Measurements from ENCODE around the gene XRCC3.
"Not testable (repeated sequence)": the region's sequence is repeated elsewhere in the genome, so short reads cannot be mapped to it uniquely, and the experiment has no call there.

Gene XRCC3

DNA sequence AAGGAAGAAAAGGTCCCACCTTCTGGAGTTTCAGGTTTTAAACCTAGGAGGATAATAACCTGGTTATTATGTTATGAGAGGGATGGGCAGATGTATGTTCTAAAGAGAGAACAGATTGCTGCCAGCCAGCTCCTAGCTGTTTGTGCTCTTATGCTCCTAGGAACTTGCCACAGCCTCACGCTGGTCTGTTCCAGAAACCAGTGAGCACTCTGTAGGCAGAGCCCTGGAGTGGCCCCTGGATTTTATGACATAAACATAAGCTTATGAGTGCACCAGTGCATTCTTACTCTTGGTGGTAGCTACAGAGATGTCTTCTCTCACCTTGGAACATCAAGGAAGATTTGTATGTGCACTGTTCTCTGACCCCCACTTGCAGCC is 58.5 kb downstream of the XRCC3 start:
- no peak for DNase-seq

GRCh38 chr14:103656031-103656755 is 59.1 kb downstream of the XRCC3 start:
- DNase-seq, result no peak

DNA sequence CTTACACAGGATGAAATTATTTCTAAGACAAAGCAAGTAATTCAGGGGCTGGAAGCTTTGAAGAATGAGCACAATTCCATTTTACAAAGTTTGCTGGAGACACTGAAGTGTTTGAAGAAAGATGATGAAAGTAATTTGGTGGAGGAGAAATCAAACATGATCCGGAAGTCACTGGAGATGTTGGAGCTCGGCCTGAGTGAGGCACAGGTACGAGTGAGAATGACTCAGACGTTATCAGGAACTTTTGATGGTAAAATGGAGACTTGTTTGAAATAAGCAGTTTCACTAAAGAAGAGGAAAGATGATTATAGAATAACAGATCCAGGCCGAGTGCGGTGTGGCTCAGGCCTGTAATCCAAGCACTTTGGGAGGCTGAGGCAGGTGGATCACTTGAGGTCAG is 60.6 kb downstream of the XRCC3 start:
- no peak for DNase-seq

DNA sequence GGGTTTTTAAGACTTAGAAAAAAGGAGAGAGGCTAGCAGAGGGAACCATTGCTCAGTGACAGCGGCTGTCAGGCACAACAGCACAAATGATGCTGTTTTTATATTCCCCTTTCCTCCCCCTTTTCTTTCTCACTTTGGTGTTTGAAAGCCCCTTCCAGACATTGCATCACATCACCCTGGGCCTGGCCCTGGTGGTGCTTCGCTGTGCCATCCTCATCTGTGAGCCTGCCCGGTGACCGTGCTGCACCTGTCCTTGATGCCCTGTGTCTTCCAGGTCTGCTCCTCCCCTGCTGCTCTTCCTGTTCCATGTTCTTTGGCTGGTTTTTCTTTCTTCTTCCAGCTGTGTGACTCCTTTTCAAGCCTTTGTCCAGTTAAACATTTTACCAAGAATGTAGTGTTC is 61.4 kb downstream of the XRCC3 start:
- DNase-seq, result no peak

GRCh38 chr14:103653336-103653735 is 61.9 kb downstream of the XRCC3 start:
- DNase-seq, result not testable (repeated sequence)

- no peak for DNase-seq
Measured at GRCh38 chr14:103652806-103653205, 62.4 kb downstream of the XRCC3 start.

GRCh38 chr14:103651585-103651984 is 63.7 kb downstream of the XRCC3 start:
- DNase-seq, result no peak

GRCh38 chr14:103650213-103650612 is 65.0 kb downstream of the XRCC3 start:
- no peak for DNase-seq

- DNase-seq, result no peak
Measured at GRCh38 chr14:103649001-103649400, 66.2 kb downstream of the XRCC3 start.
